T-helper 1 cell treated with Interleukin-12 subunit alpha and Interleukin-12 subunit beta and Interleukin-4 antibody, amounts not matched to agents 30 ng/mL and 1 ng/mL, for 36 hours (primary cell): Measurements from ENCODE around the gene TLCD4. TPM values are rescaled to one million over a fixed set of nuclear protein-coding genes. Genes with fewer than 3 reads are reported as not detected.

ENCODE experiments used
- intact Hi-C: fragments of 100-400 bp; cut with micrococcal nuclease; formaldehyde crosslinking; loops from one replicate; pipeline ENCODE4 v1.15.1; 2024
- total RNA-seq: library from RNA; stranded (reverse); gene quantifications from 2 replicates; pipeline ENCODE4 v1.2.3, GENCODE V29; 2022

The TLCD4 gene
- total RNA-seq, 1 donor from 2014 or later: not detected

- intact Hi-C loops: no loop called here
These were observed 22.2 kb upstream of the TLCD4 start for GRCh38 chr1:95094923-95095322.

GRCh38 chr1:95095833-95096217 is 21.3 kb upstream of the TLCD4 start:
- intact Hi-C loops: no loop called here

DNA sequence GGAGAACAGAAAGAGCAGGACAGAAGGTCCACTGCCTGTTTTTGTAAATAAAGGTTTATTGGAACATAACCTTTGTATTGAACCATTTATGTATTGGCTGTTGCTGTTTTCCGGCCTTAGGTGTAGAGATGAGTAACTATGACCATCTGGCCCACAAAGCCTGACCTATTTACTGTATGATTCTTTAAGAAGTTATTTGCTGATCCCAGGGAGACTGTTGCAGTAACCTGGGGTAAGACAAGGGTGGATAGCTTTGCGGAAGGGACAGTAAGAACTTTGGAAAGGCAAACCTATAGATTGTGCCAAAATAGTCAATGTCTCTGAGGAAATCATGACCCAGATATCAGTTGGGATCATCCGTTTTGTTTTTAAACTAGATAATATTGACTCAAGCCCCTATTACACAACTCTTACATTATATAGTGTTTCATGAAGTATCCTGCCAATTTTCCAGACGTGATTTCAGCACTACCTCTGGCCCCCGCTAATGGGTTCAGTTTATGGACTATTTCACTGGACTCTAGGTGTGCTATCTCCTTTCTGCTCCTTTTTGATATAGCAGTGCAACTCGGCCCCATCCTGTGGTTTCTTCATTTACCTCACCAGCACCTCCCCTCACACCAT is 20.8 kb upstream of the TLCD4 start:
- intact Hi-C loops: no loop called here

DNA sequence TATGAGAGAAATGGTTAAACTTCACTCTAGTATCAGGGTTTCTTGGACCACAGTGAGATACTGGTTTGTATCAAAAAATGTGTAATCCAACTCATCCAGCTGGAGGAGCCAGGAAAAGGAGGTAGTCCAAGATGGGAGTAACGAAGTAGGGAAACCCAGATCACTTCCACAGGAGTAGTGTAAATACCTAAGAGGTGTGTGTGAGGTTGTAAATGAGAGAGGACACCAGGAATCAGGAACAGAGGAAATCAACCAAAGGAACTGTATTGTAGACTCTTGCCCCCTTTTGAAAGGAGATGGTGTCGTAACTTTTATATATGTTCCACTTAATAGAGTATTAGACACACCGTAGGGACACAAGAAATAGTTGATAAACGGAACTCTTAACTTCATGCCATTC is 19.7 kb upstream of the TLCD4 start:
- intact Hi-C loops: no loop called here

DNA sequence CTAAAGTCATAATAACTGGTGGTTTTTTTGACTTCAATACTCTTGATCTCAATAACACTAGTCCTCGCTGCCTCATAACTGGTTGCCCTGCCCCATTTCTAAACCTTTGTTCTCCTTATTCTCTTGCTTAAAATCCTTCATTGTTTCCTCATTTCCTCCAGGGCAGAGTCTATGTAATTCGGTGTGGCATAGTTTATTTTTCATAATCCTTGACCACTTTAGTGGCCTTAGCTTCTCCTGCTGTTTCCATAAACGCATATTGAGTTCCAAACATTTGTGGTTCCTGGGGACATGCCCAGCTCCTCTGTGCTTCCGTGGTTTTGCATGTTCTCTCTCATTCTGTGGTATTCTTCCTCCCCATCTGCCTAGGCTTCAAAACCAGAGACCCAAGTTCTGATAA is 19.0 kb upstream of the TLCD4 start:
- intact Hi-C loops: no loop called here

- intact Hi-C loops: no loop called here
These were observed 8.4 kb upstream of the TLCD4 start for GRCh38 chr1:95108792-95109191.

- intact Hi-C loops: no loop called here
These were observed 6.1 kb upstream of the TLCD4 start for GRCh38 chr1:95111014-95111413.

DNA sequence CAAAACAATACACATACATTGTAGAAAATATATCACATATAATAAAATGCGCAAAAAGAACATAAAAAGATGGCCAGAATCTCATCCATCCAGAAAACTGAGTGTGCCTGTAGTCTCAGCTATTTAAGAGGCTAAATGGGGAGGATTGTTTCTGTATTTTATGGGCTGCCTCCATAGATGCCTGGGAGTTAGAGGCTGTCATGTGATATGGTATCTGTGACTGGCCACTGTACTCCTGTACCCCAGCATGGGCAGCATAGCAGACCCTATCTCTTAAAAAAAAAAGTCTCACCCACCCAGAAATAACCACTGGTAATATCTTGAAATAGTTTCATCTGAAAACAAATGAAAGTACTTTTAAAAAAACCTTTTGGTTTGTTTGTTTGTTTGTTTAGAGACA is 3.5 kb upstream of the TLCD4 start:
- intact Hi-C loops: no loop called here

- intact Hi-C loops: loop anchor here (1.0 kb wide), 1 partner anchor 42 kb away; no protein-coding TSS in a partner anchor
These were observed 1.4 kb upstream of the TLCD4 start for GRCh38 chr1:95115708-95116137.

DNA sequence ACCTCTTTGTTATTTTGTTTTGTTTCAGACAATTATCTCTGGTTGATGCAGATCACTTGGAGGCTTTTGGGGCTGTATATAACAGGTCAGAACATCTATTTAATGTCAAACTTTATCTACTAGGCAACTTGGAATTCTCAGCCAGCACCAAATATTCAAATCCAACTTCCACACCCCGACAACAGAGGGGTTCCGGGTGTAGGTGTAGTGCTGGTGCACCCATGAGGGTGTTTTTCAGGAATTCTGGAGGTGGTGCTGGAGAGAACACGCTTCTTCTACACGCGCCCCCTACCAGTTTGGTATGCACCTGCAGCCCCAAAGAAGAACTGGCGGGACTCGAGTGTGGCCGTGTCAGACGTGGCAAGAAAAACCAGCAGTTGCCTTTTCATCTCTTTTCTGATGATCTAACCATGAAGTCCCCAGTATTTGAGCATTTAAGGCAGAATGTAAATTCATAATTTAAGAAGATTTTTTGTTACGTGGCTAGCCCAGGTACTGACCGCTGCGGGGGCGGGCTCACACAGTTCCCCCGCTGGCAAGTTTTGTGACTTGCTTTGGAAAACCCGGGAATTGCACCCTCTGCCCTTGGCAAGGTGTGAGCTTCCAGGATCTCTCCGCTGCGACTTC is 462 bp upstream of the TLCD4 start:
- intact Hi-C loops: loop anchor here (1.0 kb wide), 1 partner anchor 43 kb away; no protein-coding TSS in a partner anchor

- intact Hi-C loops: loop anchor here (2.0 kb wide), 1 partner anchor 117 kb away; the partner anchor contains the start of gene RWDD3
These were observed 928 bp downstream of the TLCD4 start for GRCh38 chr1:95118067-95118499.

DNA sequence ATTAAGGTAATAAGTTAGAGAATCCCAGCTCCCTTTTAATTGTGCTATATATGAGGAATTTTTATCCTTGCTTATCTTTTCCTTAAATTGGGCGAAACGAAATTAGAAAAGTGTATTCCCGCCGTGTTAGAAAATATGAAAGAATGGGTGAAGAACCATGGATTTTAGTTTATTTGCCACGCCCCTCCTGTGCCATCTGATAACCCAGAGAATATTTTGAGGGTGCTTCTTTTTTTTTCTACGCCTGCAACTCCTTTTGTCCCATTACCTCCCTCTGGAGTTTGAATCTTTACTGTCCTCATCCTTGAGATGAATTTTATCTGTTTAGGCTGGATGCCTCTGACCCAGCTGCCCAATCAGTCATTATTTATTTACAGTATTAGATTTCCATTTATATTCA is 1.6 kb downstream of the TLCD4 start:
- intact Hi-C loops: loop anchor here (2.0 kb wide), 1 partner anchor 116 kb away; the partner anchor contains the start of gene RWDD3

DNA sequence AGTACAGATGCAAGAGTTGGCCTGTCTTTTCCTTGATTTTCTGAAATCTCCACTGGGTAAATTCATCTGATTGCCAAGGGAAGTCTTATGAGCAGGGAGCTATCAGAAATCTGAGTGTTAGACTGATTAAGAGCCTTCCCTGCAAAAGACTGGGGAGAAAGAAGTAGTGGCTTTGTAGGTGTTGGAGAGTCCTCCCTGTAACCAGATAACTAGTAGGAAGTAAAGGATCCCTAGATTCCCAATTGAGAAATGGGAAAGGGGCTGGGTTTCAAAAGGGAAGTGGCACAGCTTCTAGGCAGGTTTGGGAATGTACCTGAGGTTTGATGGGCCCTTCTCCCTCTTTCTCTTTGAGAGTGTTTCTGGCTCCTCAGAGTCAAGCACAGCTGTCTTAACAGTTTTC is 2.1 kb downstream of the TLCD4 start:
- intact Hi-C loops: loop anchor here (2.0 kb wide), 1 partner anchor 116 kb away; the partner anchor contains the start of gene RWDD3

GRCh38 chr1:95122151-95122697 is 5.1 kb downstream of the TLCD4 start:
- intact Hi-C loops: no loop called here

DNA sequence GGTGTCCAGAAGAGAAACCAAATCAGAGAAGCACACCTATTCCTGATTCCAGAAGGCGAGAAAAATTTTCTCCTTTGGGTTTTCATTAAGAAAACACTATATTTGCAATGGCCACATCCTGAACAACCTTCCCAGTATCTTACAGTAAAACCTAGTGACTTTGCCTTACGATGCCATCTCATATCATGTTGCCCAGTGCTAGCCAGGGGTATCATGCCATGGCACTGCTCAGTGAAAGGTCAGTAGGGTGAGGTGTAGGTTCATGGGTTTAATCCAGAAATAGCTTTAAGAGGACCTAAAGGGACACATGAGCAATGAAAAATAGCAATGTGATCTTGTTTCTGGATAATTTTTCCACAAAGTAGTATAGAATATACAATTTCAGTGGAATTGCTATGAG is 7.2 kb downstream of the TLCD4 start:
- intact Hi-C loops: no loop called here

GRCh38 chr1:95126366-95126765 is 9.2 kb downstream of the TLCD4 start:
- intact Hi-C loops: no loop called here

DNA sequence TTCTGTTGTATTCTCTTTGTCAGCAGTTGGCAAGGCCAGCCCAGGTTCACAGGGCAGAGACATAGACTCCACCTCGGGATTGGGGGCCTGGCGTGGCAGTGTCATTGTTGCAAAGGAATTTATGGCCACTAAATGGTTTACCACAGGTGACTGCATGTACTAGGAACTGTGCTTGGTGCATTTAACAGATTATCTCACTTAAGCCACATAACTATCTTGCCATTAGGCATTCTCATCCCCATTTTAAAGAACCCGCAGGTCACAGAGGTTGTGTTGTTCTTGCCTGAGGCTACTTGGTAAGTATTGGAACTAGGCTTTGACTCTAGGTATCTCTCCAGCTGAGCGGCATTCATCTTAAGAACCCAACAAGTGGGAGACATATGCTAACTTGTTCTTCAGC is 9.7 kb downstream of the TLCD4 start:
- intact Hi-C loops: no loop called here

GRCh38 chr1:95127380-95127779 is 10.2 kb downstream of the TLCD4 start:
- intact Hi-C loops: no loop called here

GRCh38 chr1:95132762-95133161 is 15.6 kb downstream of the TLCD4 start:
- intact Hi-C loops: no loop called here

GRCh38 chr1:95133687-95134086 is 16.5 kb downstream of the TLCD4 start:
- intact Hi-C loops: no loop called here

- intact Hi-C loops: no loop called here
These were observed 21.1 kb downstream of the TLCD4 start for GRCh38 chr1:95138223-95138622.

DNA sequence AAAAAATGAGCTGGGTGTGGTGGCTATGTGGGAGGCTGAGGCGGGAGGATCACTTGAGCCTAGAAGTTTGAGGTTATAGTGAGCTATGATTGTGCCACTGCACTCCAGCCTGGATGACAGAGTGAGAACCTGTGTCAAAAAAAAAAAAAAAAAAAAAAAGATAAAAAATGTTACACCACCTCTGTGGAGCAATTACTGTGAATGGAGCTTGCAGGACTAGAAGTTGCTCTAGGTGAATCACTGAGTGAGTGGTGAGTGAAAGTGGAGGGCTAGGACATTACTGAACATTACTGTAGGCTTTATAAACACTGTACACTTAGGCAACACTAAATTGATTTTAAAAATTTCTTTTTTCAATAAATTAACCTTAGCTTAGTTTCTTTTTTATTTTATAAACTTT is 21.9 kb downstream of the TLCD4 start:
- intact Hi-C loops: no loop called here

DNA sequence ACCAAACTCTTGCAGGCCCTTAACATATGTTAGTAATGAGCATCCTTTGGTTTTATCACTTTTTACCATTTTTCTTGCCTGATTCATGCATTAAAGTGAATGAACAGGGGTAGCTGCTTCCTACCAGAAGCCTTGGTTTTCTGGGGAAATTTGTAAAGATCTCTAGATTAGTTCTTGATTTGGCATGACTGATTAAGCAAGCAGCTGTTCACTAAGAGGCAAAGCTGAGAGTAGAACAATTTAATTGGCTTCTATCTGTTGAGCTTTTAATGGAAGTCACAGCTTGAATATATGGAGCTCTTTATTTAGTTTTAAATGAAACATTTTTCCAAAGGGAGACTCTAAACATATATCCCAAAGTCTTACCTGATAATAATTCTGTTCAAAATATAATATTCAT is 23.6 kb downstream of the TLCD4 start:
- intact Hi-C loops: no loop called here
